ENCODE measurements around the gene DUSP16.

Gene DUSP16

DNA sequence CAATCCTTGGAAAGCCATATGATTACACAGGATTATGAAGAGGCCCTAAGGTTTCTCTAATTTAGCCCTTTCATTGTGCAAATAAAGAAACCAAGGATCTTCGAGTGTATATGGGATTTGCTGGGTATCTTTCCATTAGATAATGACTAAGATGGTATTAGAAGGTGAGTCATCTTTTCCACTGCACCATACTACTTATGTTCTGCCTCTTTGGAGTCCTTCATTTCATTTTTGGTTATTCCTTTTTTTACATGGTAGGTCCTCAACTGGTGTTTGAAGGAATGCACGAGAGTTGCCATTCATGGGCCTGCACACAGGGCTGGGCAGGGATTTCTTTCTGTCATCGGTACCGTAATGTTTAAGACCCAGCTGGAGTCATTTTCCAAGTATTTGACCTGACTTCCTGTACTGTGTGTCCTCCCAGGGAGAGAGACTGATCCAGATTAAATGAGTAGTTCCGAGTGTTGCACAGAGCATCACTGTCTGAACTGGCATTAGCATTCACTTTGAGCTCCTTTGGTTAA, 120.1 kb downstream of the DUSP16 start:
- DNase-seq, result no peak

DNA sequence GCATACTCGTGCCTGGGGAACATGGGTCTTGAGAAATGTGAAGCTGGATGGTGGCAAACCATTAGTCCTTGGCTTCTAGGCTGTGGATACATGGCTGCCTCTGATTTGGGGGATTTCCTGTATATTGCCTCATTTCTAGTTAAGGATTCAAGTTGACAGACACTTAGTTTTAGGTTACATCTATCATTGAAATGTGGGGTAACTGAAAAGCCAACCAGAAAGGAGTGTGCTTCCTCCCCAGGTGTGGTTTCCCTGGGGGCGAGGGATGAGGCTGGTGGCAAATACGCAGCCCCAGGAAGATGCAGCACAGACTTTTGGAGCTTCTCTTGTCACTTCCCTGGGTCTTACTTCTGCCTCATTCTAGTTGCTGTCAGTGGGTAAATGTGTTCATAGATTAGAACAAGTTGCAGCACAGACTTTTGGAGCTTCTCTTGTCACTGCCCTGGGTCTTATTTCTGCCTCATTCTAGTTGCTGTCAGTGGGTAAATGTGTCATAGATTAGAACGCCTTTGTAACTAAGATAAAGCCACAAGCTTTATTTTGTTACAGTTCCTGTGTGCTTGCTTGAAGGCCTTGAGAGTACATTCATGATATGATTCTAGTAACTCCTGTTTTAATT, 120.7 kb downstream of the DUSP16 start:
- DNase-seq, result no peak

DNA sequence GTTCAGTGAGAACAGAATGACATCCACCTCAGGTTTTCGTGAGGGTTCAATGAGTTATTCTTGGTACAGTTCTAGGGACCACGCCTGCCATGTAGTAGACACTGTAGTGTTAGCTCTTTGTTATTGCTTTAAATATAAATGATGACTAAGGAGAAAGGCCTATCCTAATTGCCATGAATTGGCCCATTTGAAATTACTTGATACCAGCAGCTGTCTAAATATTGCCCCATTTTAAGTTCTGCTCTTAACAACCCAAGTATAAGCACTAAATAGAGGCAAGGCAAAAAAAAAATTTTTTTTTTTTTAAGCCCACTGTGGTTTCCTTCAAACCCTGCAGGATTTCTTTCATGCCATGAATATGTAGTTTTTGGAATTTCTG, 121.2 kb downstream of the DUSP16 start:
- no peak for DNase-seq

DNA sequence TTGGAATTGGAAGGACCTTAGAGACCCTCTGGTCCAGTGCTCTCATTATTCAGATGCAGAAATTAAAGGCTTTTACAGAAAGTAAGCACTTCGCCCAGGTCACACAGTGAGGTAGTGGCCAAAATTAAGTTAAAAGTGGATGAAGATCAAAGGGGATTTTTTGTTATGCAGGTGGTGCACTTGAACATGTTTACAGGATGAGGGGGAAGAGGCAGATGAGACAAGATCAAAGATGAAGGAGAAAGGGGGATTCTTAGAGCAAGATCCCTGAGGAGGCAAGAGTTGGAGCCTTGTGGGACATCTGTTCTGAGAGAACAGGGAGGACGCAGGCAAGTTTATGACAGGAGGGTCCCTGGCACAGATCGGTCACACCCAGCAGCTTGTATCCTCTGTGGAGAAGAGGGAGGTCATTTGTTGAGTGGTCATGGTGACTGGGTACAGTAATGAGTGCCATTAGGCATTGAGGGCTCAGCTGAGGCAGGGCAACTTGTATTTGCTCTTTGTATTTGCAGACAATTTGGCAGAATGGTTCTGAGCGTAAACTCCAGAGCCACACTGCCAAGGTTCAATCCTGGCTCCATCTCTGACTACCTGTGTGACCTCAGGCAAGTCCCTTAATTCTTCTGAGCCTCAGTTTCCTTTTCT, 121.8 kb downstream of the DUSP16 start:
- no peak for DNase-seq

DNA sequence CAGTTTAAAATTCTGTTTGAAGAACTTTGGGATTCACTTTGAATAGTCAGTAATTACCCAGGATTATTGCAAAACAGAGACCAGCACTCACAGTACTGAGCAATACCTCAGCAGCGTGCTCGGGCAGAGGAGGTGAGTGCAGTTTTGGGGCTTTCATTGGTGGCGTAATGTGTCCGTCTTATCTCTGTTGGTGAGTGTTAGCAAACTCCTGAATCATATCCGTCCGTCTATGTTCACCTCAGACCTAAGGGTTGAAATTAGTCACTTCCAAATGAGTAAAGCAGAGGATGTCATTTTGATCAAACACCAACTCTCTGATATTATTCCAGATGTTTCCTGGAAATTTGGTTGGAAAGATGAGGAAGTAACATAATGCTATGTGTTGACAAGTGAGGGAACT, 123.0 kb downstream of the DUSP16 start:
- no peak for DNase-seq

DNA sequence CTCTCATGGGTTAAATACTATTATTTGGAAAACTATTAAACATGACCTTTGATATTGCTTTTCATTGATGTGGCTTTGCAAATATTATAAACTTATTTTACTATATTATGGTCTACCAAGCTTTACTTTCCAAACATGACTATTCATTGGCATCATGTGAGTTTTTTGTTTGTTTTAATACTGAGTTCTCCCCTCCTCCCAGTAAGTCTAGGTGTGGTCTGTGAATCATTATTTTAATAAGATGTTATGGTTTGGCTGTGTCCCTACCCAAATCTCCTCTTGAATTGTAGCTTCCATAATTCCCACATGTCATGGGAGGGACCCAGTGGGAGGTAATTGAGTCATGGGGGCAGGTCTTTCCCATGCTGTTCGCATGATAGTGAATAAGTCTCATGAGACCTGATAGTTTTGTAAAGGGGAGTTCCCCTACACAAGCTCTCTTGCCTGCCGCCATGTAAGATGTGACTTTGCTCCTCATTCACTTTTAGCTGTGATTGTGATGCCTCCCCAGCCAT, 125.8 kb downstream of the DUSP16 start:
- DNase-seq, result no peak

DNA sequence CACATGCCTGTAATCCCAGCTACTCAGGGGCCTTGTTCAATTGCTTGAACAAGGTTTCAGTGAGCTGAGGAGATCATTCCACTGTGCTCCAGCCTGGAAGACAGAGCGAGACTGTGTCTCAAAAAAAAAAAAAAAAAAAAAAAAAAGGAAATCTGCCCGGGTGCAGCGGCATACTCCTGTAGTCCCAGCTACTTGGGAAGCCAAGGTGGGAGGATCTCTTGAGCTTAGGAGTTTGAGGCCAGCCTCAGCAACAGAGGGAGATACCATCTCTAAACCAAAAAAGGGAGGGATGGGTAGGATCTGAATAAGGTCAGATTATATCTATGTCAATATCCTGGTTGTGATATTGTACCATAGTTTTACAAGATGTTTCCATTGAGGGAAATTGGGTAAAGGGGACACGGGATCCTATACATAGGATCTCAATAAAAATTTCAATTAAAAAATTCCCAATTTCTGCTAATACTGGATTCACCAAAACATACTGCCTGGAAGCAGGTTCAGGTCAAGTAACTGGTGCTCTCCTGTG, 129.4 kb downstream of the DUSP16 start:
- DNase-seq, result no peak

DNA sequence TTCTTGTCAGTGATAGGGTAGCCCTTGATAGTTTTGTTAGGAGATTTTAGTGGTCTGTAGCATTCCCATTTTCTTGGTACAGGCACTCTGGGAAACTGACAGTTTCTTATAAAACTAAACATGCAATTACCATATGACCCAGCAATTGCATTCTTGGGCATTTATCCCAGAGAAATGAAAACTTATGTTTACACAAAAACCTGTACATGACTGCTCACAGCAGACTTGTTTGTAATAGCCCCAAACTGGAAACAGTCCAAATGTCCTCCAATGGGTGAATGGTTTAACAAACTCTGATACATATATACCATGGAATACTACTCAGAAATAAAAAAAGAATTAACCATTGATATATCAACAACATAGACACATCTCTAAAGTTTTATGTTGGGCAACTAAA, 130.3 kb downstream of the DUSP16 start:
- DNase-seq, result no peak

DNA sequence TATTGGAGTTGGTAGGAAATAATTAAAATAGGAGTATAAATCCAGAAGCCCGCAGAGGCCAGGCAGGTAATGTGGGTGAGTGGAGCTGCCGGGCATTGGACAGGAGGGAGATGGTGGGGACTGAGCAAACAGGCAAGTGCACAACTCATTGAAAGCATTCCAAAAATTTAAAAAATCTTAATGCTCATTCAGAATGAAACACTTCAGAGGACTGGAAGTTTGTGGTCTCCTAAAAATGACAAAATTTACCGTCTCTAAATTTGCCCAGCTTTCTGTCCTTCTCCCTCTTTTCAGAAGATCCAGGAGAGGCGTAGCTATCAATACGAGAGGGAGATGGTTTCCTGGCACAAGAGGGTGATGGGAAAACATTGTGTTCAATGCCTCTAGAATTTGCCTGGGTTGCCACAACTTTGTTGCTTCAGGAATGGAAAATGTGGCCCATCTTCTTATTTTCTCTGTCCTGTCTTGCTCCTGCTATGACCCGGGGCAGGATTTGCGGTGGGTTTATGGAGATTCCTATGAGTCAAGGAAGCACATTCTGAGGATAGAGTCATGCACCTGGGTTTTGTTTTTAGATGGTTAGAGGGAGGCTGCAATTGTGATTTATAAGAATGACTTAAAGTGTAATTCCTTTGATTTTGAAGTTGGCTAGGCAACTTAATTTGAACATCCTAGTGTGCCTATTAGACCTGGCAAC, 133.6 kb downstream of the DUSP16 start:
- no peak for DNase-seq

DNA sequence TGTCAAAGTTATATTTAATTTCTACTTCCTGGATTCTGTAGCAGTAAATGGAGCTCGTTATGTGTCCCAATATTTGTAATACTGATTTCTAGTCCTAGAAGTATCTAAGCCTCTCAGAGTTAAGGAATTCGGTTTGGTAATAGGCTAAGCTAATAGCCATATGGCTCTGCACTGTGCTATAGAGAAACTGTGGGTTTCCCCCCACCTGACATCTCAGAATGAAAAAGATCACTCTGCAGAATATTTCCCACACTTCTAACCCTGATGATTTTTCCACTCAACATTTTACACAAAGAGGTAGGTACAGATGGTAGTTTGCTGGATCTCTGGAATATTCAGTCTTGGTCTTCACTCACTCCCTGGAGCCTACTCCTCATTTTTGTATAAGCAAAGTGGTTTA, 134.6 kb downstream of the DUSP16 start:
- DNase-seq, result no peak

DNA sequence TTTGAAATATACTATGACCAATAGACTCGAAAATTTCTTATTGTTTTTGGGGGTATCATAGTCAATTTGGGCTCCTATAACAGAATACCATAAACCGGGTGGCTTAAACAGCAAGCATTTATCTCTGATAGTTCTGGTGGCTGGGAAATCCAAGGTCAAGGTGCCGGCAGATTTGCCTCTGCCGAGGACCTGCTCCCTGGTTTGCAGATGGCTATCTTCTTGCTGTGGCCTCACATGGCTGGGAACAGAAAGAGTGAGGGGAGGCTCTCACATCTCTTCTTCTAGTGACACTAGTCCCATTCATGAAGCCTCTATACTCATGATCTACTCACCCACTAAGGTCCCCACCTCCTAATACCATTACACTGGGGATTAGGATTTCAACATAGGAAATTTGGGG, 135.1 kb downstream of the DUSP16 start:
- no peak for DNase-seq

DNA sequence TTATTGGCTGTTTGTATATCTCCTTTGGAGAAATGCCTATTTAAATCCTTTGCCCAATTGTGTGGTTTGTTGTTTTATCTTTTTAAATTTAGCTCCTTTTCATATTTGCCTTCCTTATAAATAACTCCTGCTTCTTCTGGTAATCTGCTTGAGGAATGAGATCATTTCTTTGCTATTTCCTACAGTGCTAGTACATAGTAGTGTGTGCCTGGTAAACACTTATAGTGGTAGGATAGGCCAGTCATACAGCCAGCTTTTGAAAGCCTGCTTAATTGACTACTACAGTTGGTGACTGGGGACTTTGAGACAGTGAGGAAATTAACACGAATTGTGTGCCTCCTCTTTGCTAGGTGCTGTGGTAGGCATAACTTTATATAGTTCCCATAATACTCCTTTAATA, 137.0 kb downstream of the DUSP16 start:
- no peak for DNase-seq

DNA sequence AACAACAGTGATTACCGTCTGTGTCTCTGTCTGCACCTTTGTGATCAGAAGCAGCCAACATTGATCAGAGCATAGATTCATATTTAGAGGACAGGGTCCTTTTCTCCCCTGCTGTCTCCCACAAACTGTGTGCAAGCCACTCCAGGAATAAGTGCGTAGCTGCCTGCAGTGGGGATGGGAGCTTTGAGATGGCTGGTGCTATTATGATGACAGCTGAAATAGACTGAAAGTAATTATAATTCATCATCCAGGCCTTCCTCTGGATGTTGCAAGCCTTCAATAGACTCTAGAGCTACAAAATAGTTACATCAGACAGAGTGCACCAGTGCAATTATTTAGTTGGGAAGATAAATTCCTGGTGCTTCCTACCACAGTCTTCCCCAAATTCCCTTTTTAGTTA, 137.7 kb downstream of the DUSP16 start:
- no peak for DNase-seq

Data from right kidney (tissue), 1 donor.